Gastroesophageal sphincter (tissue), 3 donors: ENCODE results near the gene ARID1A.

Experiments
- POLR2A ChIP-seq, 2 donors: fragments of 450-650 bp; IDR thresholded peaks; one replicate each; pipeline ENCODE4 v1.6.1; 2017; ENCODE audit warnings: antibody characterized with exemption in 2 of 2, mild to moderate bottlenecking in 2 of 2, moderate library complexity in 1 of 2
- TF ChIP-seq, protein P1 (sequence below), 4 experiments: fragments of 200-600 bp in 2 of 4; fragments of 450-650 bp in 2 of 4; sonication (generic) in 1 of 4; IDR thresholded peaks; one replicate each; pipeline ENCODE4 v1.5.1; 2017 to 2019; ENCODE audit warnings: antibody characterized with exemption in 4 of 4, mild to moderate bottlenecking in 2 of 4, moderate library complexity in 2 of 4

DNA sequence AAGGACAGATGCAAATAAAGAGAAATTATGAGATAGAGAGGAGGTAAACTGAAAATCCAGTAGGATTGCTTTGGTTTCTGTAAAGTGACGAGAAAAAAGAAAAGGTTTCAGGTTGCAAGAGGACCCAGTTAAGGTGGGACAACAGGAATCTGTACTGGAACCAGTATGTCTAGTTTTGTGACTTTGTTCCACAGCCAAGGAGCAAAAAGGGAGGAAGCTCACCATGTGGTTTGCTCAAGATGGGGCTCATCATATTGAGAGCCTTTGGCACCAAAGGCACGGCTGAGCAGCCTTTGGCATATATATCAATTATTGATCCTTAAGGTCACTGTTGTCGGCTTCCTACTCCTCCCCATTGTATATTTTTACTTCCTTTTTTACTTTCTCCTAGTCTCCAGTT, 128.9 kb downstream of the ARID1A start:
- no peak for TF ChIP-seq POLR2A (IDR thresholded peaks at IDR 0.05)
- TF ChIP-seq, protein P1, sequence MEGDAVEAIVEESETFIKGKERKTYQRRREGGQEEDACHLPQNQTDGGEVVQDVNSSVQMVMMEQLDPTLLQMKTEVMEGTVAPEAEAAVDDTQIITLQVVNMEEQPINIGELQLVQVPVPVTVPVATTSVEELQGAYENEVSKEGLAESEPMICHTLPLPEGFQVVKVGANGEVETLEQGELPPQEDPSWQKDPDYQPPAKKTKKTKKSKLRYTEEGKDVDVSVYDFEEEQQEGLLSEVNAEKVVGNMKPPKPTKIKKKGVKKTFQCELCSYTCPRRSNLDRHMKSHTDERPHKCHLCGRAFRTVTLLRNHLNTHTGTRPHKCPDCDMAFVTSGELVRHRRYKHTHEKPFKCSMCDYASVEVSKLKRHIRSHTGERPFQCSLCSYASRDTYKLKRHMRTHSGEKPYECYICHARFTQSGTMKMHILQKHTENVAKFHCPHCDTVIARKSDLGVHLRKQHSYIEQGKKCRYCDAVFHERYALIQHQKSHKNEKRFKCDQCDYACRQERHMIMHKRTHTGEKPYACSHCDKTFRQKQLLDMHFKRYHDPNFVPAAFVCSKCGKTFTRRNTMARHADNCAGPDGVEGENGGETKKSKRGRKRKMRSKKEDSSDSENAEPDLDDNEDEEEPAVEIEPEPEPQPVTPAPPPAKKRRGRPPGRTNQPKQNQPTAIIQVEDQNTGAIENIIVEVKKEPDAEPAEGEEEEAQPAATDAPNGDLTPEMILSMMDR (IDR thresholded peaks at IDR 0.05) = no peak
